Mucosa of stomach (tissue), 1 donor: ENCODE results near the gene RIT1.

Experiments
- H3K27me3 ChIP-seq: one replicate; pipeline ENCODE4 v1.7.0; 2013; ENCODE audit warnings: mild to moderate bottlenecking, low read length; ENCODE audit not compliant: control insufficient read depth, insufficient read depth
- H3K36me3 ChIP-seq: one replicate; pipeline ENCODE4 v1.7.0; 2013; ENCODE audit warnings: low read length; ENCODE audit not compliant: control insufficient read depth, insufficient read depth
- H3K4me1 ChIP-seq: one replicate; pipeline ENCODE4 v1.7.0; 2013; ENCODE audit warnings: mild to moderate bottlenecking, low read length; ENCODE audit not compliant: control insufficient read depth, insufficient read depth
- H3K4me3 ChIP-seq: one replicate; pipeline ENCODE4 v1.7.0; 2013; ENCODE audit warnings: low read length
- H3K9ac ChIP-seq: one replicate; pipeline ENCODE4 v1.7.0; 2013; ENCODE audit warnings: mild to moderate bottlenecking, low read length, moderate library complexity
- H3K9me3 ChIP-seq: one replicate; pipeline ENCODE4 v1.7.0; 2013; ENCODE audit warnings: mild to moderate bottlenecking, low read length, moderate library complexity; ENCODE audit not compliant: control insufficient read depth
- donor health status: Pancreatic carcinoma.

Gene RIT1

GRCh38 chr1:155860970-155861510 lies 50.1 kb downstream of the RIT1 start:
- Histone ChIP-seq H3K4me3 (no peak overlapping the region), H3K4me1 (peaks cover 20% of the 10 kb centered on the region), H3K36me3 (no peaks in the 10 kb centered on the region), H3K27me3 (peaks cover 11% of the 10 kb centered on the region), H3K9me3 (no peaks in the 10 kb centered on the region), H3K9ac (peak overlapping the region; percentile 54)

GRCh38 chr1:155859881-155860871 lies 51.0 kb downstream of the RIT1 start:
- Histone ChIP-seq H3K27me3 (peaks cover 11% of the 10 kb centered on the region), H3K36me3 (no peaks in the 10 kb centered on the region), H3K4me1 (peaks cover 21% of the 10 kb centered on the region), H3K4me3 (no peak overlapping the region), H3K9me3 (no peaks in the 10 kb centered on the region), H3K9ac (peak overlapping the region; percentile 54)

GRCh38 chr1:155859234-155859829 lies 51.8 kb downstream of the RIT1 start, which contains the start of gene SYT11:
SYT11 (plus strand) TSS chr1:155859567; CDS start chr1:155859762, 195 bp downstream.
- Histone ChIP-seq H3K4me3 (no peak within 1 kb of the TSS), H3K36me3 (no peaks in the 10 kb centered on the region), H3K27me3 (peaks cover 11% of the 10 kb centered on the region), H3K9me3 (no peaks in the 10 kb centered on the region), H3K9ac (peak within 1 kb of the TSS; percentile 56), H3K4me1 (peaks cover 21% of the 10 kb centered on the region)

- H3K27me3 ChIP-seq: peaks cover 11% of the 10 kb centered on the region
- no peaks in the 10 kb centered on the region for H3K36me3 ChIP-seq
- H3K9ac ChIP-seq: peak overlapping the region; percentile 56
- H3K9me3 ChIP-seq: no peaks in the 10 kb centered on the region
- no peak overlapping the region for H3K4me3 ChIP-seq
- peaks cover 21% of the 10 kb centered on the region for H3K4me1 ChIP-seq
These were observed 52.3 kb downstream of the RIT1 start for GRCh38 chr1:155858800-155859233.

GRCh38 chr1:155856975-155857930 lies 53.9 kb downstream of the RIT1 start, which contains the start of gene GON4L:
GON4L (minus strand) TSS chr1:155857214; CDS start chr1:155853780, 3,434 bp downstream.
- no peaks in the 10 kb centered on the region for H3K36me3 ChIP-seq
- peaks cover 21% of the 10 kb centered on the region for H3K4me1 ChIP-seq
- H3K9me3 ChIP-seq: no peaks in the 10 kb centered on the region
- H3K4me3 ChIP-seq: peak within 1 kb of the TSS; percentile 68
- H3K9ac ChIP-seq: peak within 1 kb of the TSS; percentile 85
- H3K27me3 ChIP-seq: peaks cover 11% of the 10 kb centered on the region

- H3K4me1 ChIP-seq: peaks cover 21% of the 10 kb centered on the region
- peak overlapping the region; percentile 68 for H3K4me3 ChIP-seq
- H3K9ac ChIP-seq: peak overlapping the region; percentile 85
- H3K36me3 ChIP-seq: no peaks in the 10 kb centered on the region
- H3K9me3 ChIP-seq: no peaks in the 10 kb centered on the region
- peaks cover 11% of the 10 kb centered on the region for H3K27me3 ChIP-seq
These were observed 54.7 kb downstream of the RIT1 start for GRCh38 chr1:155856257-155856974.

GRCh38 chr1:155850345-155850744 lies 60.8 kb downstream of the RIT1 start:
- H3K27me3 ChIP-seq: no peaks in the 10 kb centered on the region
- no peaks in the 10 kb centered on the region for H3K4me1 ChIP-seq
- H3K9ac ChIP-seq: no peak overlapping the region
- H3K36me3 ChIP-seq: no peaks in the 10 kb centered on the region
- no peak overlapping the region for H3K4me3 ChIP-seq
- H3K9me3 ChIP-seq: no peaks in the 10 kb centered on the region

- Histone ChIP-seq H3K9me3 (no peaks in the 10 kb centered on the region), H3K9ac (no peak overlapping the region), H3K4me3 (no peak overlapping the region), H3K27me3 (no peaks in the 10 kb centered on the region), H3K4me1 (no peaks in the 10 kb centered on the region), H3K36me3 (no peaks in the 10 kb centered on the region)
These were observed 63.2 kb downstream of the RIT1 start for GRCh38 chr1:155847823-155848529.
